Adrenal gland (tissue), 12 donors: ENCODE data around the gene DIS3L. TPM values are rescaled to one million over a fixed set of nuclear protein-coding genes. Genes with fewer than 3 reads are reported as not detected.

Experiments used
- DNase-seq, 7 donors: peaks; one replicate each; pipeline ENCODE4 v3.0.0-alpha.2; 2019 to 2020
- H3K27ac ChIP-seq, 5 donors: fragments of 200-600 bp; sonication (generic) in 4 of 5; 1 replicate in 3 of 5; 2 replicates in 2 of 5; pipeline versions ENCODE4 v1.5.1 to v1.8.0; 2016 to 2020; ENCODE audit warnings: mild to moderate bottlenecking in 1 of 5
- H3K27me3 ChIP-seq: fragments of 200-600 bp; 2 replicates; pipeline ENCODE4 v1.8.0; 2021
- H3K36me3 ChIP-seq, 2 donors: fragments of 200-600 bp; replicated peaks in 1 of 2; 1 replicate in 1 of 2; 2 replicates in 1 of 2; pipeline versions ENCODE4 v1.5.1 to v1.8.0; 2018 to 2022
- H3K4me1 ChIP-seq, 2 donors: fragments of 200-600 bp; replicated peaks in 1 of 2; 1 replicate in 1 of 2; 2 replicates in 1 of 2; pipeline versions ENCODE4 v1.5.1 to v1.8.0; 2018 to 2021
- H3K4me3 ChIP-seq, 4 donors: fragments of 200-600 bp; sonication (generic) in 3 of 4; one replicate each; pipeline ENCODE4 v1.5.1; 2016 to 2018
- H3K9me3 ChIP-seq, 3 donors: fragments of 200-600 bp; sonication (generic) in 1 of 3; replicated peaks in 1 of 3; 1 replicate in 2 of 3; 2 replicates in 1 of 3; pipeline versions ENCODE4 v1.5.1 to v1.8.0; 2016 to 2021
- CTCF ChIP-seq, 6 experiments: fragments of 450-650 bp in 4 of 6; fragments of 200-600 bp in 2 of 6; sonication (generic) in 1 of 6; IDR thresholded peaks; 1 replicate in 5 of 6; 2 replicates in 1 of 6; pipeline versions ENCODE4 v1.5.1 to v1.8.0; 2016 to 2021; ENCODE audit warnings: antibody characterized with exemption in 6 of 6, mild to moderate bottlenecking in 2 of 6, moderate library complexity in 1 of 6
- POLR2A ChIP-seq, 2 donors: fragments of 450-650 bp; IDR thresholded peaks; one replicate each; pipeline ENCODE4 v1.6.1; 2017; ENCODE audit warnings: antibody characterized with exemption in 2 of 2, mild to moderate bottlenecking in 2 of 2, moderate library complexity in 1 of 2
- WGBS, 4 donors: extraction: QIAGEN DNeasy Blood & Tissue Kit in 2 of 4; methylation state at CpG; one replicate each; pipeline versions ENCODE4 v1.1.5 to v1.1.7; 2013 to 2017; 5-methylcytosine and 5-hydroxymethylcytosine counted together
- intact Hi-C, 2 donors: fragments of 100-400 bp; cut with DNase I; formaldehyde crosslinking; loops; one replicate each; pipeline versions ENCODE4 v1.14.1 to v1.15.0; 2022 to 2023
- polyA plus RNA-seq, 3 donors: library from polyadenylated mRNA; stranded (reverse); fragments of 200-250 nt in 2 of 3; fragments of 350-450 nt in 1 of 3; fragmentation: Illumina TruSeq in 1 of 3; extraction: RNeasy Lipid Tissue Mini Kit (QIAGEN cat#74804) in 1 of 3; gene quantifications; one replicate each; pipeline ENCODE4 v1.2.3, GENCODE V29; 2013 to 2014
- total RNA-seq, 9 donors: library from RNA; depleted of rRNA in 4 of 9; stranded (reverse); fragments of >200 nt in 4 of 9; fragments of 120-200 nt in 1 of 9; fragmentation: NEBNext Ultra II Directional in 1 of 9; extraction: Animal tissue kit (Norgen Biotek cat#: 25700) in 1 of 9; gene quantifications; one replicate each; pipeline versions ENCODE4 v1.1.0 to v1.2.4, GENCODE V29; 2013 to 2023
- donor health status: healthy with polysubstance abuse.
- donor health status: Bipolar disorder and iron deficiency.
- donor health status: DM: yes; HTN: yes; CAD: no.
- donor health status: DM: no; HTN: no; CAD: no.
- donor health status: DM: no; HTN: no; CAD: no.
- donor health status: DM: yes; HTN: yes; CAD: no.

Gene DIS3L
- total and polyA plus RNA-seq, 12 donors: 11.3 to 67.2 (median 39.9) TPM

GRCh38 chr15:66288093-66288492, 5.3 kb upstream of the DIS3L start:
- intact Hi-C loops: loop anchor here in 1 of 2 donors (2.0 to 10.0 kb wide), 2 partner anchors 35 to 303 kb away; partner anchors contain the start of gene MEGF11
- Histone ChIP-seq H3K27ac (no peak overlapping the region), H3K27me3 (no peaks in the 10 kb centered on the region), H3K4me1 (peaks cover 6 to 9% of the 10 kb centered on the region in 2 donors), H3K36me3 (no peaks in the 10 kb centered on the region), H3K4me3 (no peak overlapping the region), H3K9me3 (no peaks in the 10 kb centered on the region)
- TF ChIP-seq CTCF (IDR thresholded peaks at IDR 0.05): no peak
- TF ChIP-seq POLR2A (IDR thresholded peaks at IDR 0.05): no peak
- DNase-seq: no peak

GRCh38 chr15:66288551-66289185, 4.7 kb upstream of the DIS3L start:
- TF ChIP-seq POLR2A (IDR thresholded peaks at IDR 0.05) (no peak), CTCF (IDR thresholded peaks at IDR 0.05) (no peak)
- H3K36me3 ChIP-seq: no peaks in the 10 kb centered on the region
- DNase-seq: no peak
- H3K27ac ChIP-seq: no peak overlapping the region
- H3K27me3 ChIP-seq: no peaks in the 10 kb centered on the region
- peaks cover 6 to 9% of the 10 kb centered on the region in 2 donors for H3K4me1 ChIP-seq
- no peak overlapping the region for H3K4me3 ChIP-seq
- intact Hi-C loops: loop anchor here in 1 of 2 donors (2.0 to 10.0 kb wide), 2 partner anchors 36 to 304 kb away; partner anchors contain the start of gene MEGF11
- no peaks in the 10 kb centered on the region for H3K9me3 ChIP-seq
- 70 to 74% (median 72%) methylated on average over 6 of the region's 6 CpGs for WGBS, 4 donors

- Histone ChIP-seq H3K9me3 (no peaks in the 10 kb centered on the region), H3K4me1 (peaks cover 6 to 18% of the 10 kb centered on the region in 2 donors), H3K4me3 (no peak overlapping the region), H3K36me3 (no peaks in the 10 kb centered on the region), H3K27ac (no peak overlapping the region), H3K27me3 (no peaks in the 10 kb centered on the region)
- intact Hi-C loops: no loop called here
- WGBS, 4 donors: 92 to 100% (median 100%) methylated on average over 3 of the region's 3 CpGs
- TF ChIP-seq POLR2A (IDR thresholded peaks at IDR 0.05) (no peak), CTCF (IDR thresholded peaks at IDR 0.05) (no peak)
- no peak for DNase-seq
Measured at GRCh38 chr15:66290007-66290406, 3.4 kb upstream of the DIS3L start.

- TF ChIP-seq CTCF (IDR thresholded peaks at IDR 0.05) (no peak), POLR2A (IDR thresholded peaks at IDR 0.05) (no peak)
- DNase-seq: no peak
- no peaks in the 10 kb centered on the region for H3K27me3 ChIP-seq
- H3K4me3 ChIP-seq: no peak overlapping the region
- no peaks in the 10 kb centered on the region for H3K36me3 ChIP-seq
- no peak overlapping the region for H3K27ac ChIP-seq
- H3K9me3 ChIP-seq: no peaks in the 10 kb centered on the region
- peaks cover 6 to 23% of the 10 kb centered on the region in 2 donors for H3K4me1 ChIP-seq
- intact Hi-C loops: no loop called here
Measured at GRCh38 chr15:66290518-66290917, 2.9 kb upstream of the DIS3L start.
